Prostate gland (tissue), 2 donors: ENCODE data around the gene SLC25A53.

ENCODE experiments used
- POLR2A ChIP-seq: fragments of 450-650 bp; IDR thresholded peaks from one replicate; pipeline ENCODE4 v1.6.1; 2016; ENCODE audit warnings: antibody characterized with exemption, mild to moderate bottlenecking
- POLR2AphosphoS5 ChIP-seq: sonication (generic); formaldehyde crosslinking; IDR thresholded peaks from one replicate; pipeline ENCODE4 v1.6.1; 2017; ENCODE audit warnings: antibody characterized with exemption
- TF ChIP-seq, protein P1 (sequence below), 4 experiments: fragments of 200-600 bp in 2 of 4; fragments of 450-650 bp in 2 of 4; sonication (generic) in 2 of 4; IDR thresholded peaks; 1 replicate in 3 of 4; 2 replicates in 1 of 4; pipeline ENCODE4 v1.5.1; 2016 to 2019; ENCODE audit warnings: antibody characterized with exemption in 4 of 4, mild to moderate bottlenecking in 2 of 4, moderate library complexity in 2 of 4

DNA sequence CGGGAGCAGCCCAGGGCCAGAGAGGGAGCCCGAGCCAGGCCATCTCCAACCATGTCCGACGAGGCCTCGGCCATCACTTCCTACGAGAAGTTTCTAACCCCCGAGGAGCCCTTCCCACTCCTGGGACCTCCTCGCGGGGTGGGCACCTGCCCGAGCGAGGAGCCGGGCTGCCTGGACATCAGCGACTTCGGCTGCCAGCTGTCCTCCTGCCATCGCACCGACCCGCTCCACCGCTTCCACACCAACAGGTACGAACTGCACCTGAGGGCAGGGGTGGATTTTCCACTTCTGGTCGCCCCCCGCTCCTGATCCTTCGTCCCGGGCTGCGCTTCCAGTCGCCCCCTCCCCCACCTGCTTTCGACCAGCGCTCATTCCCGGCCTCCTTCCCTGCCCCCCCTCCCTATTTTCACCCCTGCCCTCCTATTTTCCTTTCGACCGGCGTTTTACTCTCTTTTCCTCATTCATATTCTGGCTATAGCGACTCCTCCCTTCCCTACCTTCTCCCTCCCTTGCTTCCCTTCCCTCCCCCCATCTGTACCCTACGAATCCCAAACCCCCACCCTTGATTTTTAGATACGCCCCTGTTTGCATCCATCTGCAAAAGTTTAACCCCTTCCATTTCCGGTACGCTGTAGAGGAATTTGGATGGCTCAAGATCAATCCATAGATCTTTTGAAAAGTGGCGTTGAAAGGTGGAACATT lies 10.1 kb upstream of the SLC25A53 start:
- TF ChIP-seq, protein P1, sequence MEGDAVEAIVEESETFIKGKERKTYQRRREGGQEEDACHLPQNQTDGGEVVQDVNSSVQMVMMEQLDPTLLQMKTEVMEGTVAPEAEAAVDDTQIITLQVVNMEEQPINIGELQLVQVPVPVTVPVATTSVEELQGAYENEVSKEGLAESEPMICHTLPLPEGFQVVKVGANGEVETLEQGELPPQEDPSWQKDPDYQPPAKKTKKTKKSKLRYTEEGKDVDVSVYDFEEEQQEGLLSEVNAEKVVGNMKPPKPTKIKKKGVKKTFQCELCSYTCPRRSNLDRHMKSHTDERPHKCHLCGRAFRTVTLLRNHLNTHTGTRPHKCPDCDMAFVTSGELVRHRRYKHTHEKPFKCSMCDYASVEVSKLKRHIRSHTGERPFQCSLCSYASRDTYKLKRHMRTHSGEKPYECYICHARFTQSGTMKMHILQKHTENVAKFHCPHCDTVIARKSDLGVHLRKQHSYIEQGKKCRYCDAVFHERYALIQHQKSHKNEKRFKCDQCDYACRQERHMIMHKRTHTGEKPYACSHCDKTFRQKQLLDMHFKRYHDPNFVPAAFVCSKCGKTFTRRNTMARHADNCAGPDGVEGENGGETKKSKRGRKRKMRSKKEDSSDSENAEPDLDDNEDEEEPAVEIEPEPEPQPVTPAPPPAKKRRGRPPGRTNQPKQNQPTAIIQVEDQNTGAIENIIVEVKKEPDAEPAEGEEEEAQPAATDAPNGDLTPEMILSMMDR (IDR thresholded peaks at IDR 0.05): no peak
- TF ChIP-seq POLR2AphosphoS5 (no peak), POLR2A (no peak)
